NCI-H1436 treated with DMSO at 0.1 percent for 48 hours (cell line): ENCODE data around the gene USF2.
A peak's percentile ranks its signal among the peaks of the same experiment; 100 is the strongest.

ENCODE experiments used
- DNase-seq: peaks from one replicate; lab custom pipeline; 2025; lab: John Stamatoyannopoulos, UW

The USF2 gene

DNA sequence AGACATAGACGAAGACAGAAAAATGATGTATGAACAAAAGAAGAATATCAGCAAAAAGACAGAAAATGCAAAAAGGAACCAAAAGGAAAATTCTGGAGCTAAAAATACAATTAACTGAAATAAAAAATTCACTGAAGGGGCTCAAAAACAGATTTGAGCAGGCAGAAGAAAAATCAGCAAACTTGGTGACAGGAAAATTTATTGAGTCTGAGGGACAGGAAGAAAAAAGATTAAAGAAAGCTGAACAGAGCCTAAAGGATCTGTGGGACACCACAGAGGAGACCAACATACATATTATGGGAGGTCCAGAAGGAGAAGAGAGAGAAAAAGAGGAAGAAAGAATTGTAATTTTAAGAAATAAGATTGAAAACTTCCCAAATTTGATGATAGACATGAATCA lies 27.3 kb upstream of the USF2 start:
- no peak for DNase-seq

DNA sequence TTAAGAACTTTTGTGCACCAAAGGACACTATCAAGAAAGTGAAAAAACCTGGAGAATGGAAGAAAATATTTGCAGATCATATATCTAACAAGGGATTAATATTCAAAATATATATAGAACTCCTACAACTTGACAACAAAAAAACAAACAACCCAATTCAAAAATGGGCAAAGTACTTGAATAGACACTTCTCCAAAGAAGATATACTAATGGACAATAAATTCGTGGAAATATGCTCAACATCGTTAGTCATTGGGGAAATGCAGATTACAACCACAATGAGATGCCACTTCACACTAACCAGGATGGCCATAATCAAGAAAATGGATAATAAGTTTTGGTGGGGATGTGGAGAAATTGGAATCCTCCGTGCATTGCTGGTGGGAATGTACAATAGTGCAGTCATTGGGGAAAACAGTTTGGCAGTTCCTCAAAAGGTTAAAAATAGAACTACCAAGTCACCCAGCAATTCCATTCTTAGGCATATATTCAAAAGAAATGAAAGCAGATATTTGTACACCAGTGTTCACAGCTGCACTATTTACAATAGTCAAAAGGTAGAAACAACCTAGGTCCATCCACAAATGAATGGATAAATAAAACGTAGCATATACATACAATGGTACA lies 22.2 kb upstream of the USF2 start:
- no peak for DNase-seq

DNA sequence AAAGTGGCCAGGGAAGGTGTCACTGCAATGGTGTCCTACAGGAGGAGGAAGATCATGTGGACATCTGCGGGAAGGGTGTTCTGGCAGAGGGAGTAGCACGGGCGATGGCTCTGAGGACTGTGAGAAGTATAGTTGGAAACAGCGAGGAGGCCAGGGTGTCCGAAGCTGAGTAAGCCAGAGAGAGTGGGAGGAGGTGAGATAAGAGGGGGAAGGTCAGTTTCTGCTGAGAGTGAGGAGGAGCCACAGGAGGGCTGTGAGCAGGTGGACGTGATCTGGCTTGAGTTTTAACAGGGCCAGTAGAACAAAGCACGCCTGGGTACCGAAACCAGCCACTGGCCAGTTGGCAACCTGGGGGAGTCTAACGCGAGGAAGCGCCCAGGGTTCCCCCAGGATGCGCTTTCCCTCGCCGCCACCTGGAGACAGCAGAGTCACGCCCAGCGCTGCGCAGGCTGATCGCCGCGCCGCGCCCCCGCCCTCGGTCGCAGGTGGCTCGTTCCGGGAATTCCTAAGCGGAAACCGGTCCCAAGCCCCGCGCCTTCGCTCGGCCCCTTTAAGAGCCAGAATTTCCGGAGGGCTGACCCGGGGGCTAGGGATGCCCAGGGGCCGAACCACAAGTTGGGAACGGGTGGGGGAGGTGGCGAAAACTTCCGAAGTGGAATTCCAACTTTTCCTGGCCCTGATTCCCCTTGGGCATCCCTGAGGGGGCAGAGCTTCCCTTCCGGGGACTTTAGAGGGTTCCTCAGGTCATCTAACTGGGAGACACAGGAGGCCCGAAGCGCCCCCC lies 21.0 kb upstream of the USF2 start:
- DNase-seq = no peak

DNA sequence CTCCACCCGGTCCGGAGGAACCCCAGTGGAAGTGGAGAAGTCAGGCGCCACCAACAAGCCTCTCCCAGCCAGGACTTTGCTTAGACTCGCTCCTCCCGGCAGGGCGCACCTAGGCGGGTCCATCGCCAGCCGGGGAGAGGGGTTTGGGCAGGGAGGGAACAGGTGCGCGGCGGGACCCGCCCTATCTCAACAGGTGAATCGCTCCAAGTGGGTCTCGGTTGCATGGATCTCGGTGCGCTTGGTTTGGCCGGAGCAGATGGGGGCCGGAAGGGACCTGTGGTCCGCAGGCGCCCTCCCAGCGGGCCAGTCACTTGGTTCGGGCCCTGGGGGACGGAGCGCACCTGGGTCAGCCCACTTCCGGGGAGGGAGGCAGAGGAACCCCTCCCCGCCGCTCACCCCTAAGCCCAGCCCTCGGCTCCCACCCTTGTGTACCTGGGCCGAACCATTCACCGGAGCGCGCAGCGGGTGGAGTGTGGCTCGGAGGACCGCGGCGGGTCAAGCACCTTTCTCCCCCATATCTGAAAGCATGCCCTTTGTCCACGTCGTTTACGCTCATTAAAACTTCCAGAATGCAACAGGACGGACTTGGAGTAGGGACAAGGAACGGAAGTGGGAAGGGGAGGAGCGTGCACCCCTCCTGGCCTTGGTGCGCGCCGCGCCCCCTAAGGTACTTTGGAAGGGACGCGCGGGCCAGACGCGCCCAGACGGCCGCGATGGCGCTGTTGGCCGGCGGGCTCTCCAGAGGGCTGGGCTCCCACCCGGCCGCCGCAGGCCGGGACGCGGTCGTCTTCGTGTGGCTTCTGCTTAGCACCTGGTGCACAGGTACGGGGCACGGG lies 20.2 kb upstream of the USF2 start, which contains the start of gene LSR:
Gene LSR (plus strand): TSS at position 693 of the 836 bp plus-strand sequence. CDS start 21 bp downstream, at position 714.
- DNase-seq = peak; percentile 59

DNA sequence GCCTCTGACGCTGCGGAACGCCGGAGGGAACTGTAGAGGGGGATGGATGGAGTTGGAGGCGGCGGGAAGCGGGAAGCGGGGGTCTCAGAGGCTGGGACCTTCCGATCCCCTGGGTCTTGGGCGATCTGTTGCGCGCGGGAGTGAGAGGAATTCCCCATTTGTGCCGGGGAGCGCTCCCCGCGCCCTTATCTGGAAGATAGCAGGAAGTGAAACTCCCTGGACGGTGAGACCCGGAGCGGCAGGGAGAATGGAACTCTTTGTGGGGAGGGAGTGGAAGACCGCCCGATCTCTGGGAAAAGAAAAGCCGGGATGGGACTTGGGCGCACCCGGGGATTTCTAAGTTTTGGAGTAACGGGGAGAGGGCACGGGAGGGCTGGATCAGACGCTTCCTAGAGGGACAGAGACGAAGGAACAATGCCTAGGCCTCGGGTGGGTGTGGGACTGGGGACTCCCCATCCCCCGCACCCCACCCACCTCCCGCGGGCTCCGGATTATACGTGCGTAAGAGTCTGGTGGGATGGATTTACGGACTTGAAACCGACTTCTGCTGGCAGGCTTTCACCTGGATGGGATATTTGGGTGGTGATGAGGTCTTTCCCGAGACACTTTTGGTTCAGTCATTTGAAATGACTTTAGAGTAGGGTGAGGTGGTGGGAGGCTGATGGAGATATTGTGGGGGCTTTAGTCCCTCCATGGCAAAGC lies 19.5 kb upstream of the USF2 start:
- no peak for DNase-seq

DNA sequence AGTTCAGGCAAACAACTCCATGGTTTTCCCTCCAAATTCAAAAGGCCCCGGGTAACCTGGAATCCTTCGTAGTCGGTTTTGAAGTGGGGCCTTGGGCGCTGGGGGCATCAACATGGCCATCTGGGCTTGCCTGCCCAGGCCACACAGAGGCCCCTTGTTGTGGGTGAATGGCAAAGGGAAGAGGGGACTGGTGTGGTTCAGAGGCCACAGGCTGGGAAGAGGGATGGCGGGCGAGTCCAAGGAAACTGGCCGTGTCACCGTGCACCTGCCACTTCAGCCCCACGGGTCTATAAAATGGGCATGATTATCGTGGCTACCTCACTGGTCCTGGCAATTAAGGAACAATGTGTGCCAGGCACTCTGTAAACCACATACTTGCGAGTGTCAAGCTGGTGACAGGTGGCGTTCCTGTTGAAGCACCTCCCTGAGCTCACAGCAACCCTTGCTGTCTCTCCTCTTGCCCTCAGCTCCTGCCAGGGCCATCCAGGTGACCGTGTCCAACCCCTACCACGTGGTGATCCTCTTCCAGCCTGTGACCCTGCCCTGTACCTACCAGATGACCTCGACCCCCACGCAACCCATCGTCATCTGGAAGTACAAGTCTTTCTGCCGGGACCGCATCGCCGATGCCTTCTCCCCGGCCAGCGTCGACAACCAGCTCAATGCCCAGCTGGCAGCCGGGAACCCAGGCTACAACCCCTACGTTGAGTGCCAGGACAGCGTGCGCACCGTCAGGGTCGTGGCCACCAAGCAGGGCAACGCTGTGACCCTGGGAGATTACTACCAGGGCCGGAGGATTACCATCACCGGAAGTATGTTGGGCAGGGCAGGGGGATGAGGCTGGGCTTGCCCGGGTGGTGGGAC lies 18.7 kb upstream of the USF2 start:
- DNase-seq = no peak

DNA sequence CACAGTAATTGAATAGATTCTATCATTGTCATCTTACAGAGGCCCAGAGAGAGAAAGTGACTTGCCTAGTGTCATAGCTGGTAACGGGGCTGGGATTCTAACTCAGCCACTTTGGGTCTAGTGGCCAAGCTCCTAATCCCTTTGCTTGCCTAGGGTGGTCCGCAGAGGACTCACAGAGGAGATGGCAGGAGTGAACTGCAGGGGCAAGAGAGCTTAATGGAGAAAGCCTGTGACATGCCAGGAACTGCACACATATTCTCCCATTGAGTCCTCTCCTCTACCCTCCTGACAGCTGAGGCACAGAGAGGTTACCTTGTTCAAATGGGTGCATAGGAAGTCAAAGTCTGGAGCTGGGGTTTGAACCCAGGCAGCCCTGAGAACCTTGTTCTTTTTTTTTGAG lies 17.3 kb upstream of the USF2 start:
- no peak for DNase-seq

DNA sequence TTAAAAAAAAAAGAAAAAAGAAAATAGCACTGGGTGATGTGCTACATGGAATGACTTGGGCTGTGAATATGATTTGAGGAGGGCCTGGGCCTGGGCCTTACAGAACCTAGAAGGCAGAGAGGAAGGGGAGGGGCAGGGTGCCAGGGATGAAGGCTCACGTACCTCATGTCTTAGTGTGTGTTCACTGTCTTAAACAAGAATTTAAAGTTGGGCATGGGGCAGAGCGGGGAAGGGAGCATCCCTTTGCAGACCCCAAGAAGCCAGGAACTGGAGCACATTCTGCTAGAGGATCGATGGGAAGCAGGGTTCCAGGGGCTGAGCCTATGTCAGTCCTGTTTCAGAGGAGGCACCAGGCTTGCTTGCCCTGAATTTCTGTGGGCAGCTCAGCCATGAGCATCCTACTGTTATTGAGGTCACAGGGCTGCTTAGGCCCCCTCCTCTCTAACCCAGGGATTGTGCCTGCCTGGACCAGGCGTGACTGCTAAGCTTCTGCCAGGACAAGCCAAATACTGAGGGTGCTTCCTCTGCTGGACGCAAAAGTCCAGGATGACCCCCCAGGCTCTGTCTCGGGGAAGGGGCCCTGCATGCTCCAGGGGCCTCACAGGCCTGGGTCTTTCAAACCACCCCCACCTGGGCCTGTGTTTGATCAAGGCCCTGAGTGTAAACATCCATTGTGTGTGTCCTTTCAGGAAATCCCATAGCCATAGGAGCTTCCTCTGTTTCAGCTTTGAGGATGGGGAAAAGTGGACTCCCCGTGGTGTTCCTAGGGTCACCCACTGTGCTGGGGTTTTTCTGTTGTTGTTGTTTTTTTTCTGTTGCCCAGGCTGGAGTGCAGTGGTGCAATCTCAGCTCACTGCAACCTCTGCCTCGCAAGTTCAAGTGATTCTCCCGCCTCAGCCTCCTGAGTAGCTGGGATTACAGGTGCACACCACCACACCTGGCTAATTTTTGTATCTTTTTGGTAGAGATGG lies 15.2 kb upstream of the USF2 start:
- no peak for DNase-seq

DNA sequence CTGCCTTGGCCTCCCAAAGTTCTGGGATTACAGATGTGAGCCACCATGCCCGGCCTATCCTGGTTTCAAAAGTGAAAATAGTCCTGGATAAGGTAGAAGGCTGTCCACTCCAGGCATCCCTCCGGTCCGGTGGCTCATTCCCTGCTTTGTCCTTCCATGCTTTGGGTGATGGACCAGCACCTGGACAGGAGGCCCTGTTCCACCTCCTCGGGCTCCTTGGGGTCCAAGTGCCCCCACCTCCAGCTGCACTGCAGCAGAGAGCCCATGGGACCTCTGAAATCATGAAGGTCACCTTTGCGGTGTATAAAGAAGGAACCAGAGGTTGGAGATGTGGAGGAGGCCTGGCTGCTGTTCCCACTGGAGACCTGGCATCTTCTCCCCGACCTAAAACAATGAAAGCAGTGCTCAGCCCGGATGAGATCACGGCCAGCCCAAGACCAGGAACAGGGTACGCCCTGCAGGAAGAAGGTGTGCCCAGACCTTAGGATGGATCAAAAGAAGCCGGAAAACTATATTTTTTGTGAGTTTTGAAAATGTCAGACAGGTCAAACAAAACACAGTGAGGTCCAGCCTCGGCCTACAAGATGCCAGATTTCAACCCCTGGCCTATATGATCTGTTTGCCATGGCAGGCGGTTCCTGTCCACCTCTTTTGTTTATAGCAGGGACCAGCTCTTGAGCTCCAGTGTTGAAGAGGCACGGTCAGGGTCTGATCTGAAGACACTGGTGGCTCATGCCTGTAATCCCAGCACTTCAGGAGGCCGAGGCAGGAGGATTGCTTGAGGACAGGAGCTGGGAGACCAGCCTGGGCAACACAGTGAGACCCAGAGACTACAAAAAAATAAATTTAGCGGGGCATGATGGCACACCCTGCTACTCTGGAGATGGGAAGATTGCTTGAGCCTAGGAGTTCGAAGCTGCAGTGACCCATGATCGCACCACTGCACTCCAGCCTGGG lies 14.1 kb upstream of the USF2 start:
- no peak for DNase-seq

DNA sequence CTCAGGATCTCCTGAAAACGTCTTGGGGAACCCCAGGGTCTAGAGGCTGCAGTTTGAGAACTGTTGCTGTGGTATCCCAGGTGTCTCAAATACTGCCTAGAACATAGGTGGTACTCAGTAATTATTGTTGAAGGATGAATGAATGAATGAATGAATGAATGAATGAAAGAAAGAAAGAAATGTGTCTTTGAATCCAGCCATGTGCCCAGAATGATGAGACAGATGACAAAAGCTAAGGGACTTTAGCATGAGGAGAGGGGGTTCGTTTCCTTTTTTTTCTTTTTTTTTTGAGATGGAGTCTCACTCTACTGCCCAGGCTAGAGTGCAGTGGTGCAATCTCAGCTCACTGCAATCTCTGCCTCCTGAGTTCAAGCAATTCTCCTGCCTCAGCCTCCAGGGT lies 12.2 kb upstream of the USF2 start:
- no peak for DNase-seq

DNA sequence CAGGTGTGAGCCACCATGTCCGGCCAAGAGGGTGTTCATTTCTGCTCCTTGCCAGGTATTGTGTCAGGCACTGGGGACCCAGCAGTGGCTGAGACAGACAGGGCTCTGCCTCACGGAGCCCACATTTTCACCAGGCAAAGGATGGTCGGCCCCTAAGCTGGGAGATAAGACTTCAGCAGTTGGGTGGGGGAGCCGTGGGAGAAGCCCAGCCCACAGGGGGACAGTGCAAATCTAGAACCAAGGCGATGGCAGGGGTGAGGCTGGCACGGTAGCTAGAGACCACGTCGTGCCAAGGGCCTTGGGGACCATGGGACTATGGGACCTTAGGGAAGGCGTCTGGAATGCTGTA lies 11.7 kb upstream of the USF2 start:
- no peak for DNase-seq

DNA sequence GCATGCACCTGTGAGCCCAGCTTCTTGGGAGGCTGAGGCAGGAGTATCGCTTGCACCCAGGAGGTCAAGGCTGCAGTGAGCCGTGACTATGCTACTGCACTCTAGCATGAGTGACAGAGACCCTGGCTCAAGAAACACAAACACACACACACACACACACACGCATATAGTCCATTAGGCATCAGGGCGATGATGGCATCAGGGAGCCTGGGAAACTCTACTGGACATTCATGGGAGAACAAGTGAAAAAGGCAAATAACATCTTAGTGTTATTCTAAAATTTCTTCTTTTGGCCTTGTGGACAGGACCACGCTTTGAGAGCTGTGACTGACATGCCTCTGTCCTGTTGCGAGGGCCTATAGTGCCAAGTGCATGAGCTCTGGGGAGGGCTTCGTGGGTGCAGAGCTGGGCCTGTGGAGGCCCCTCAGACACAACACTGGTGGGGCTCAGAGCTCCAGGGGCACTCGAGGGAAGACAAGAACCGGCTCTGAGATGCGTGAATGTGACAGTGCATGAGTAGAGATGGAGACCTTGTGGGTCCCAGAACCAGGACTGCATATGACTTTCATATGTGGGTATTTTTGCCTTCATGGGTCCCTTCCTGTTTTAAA lies 8.0 kb upstream of the USF2 start:
- DNase-seq = no peak

DNA sequence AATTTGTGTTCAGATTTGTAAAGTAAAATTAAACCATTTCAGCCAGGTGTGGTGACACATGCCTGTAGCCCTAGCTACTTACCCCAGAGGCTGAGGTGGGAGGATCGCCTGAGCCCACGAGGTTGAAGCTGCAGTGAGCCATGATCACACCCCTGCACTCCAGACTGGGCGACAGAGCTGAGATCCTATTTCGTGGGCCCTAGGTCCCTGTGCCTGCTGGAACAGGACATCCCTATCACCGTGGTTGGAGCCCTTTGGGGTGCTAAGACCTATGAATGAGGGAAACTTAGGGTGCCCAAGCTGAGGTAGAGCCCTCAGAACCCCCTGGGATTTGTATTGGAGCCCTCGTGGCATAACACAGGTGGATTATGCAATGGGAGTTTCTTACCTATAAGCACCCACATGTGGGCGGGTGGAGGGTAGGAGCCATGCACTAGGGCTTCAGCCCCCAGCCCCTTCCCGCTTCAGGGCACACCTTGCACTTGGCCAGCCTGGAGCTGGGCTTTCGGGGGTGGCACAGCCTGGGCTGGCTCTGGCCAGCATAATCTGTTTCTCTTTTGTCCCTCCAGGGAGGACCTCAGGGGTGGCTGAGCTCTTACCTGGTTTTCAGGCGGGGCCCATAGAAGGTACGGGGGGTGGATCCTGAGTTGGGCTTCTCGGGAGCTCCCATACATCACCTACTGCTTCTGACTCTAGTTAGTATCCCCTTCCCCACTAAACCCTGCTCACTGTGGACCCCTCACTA lies 7.2 kb upstream of the USF2 start:
- DNase-seq = no peak

DNA sequence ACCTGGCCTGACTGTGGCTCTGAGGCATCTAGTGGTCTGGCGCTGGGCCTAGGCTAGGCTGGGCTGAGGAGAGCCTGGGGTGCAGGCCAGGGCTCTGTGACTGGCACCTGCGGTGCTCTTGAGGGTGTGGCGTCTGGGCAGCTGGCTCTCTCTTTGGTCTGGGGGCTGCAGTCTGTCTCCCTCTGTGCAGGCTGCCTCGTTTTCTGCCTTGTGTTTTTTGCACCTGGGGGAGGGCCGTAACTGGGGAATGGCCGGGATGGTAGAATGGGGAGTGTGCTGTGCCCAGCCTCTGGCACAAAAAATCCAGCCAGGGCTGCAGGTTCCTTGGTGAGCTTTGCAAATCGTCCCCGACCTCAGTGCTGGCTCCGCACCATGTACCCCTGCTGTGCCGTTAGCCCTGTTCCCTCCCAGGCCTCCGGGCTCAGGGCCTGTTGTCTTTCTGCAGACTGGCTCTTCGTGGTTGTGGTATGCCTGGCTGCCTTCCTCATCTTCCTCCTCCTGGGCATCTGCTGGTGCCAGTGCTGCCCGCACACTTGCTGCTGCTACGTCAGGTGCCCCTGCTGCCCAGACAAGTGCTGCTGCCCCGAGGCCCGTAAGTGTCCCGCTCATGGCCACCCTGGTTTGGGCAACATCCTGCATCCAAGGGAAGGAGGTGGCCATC lies 6.5 kb upstream of the USF2 start:
- no peak for DNase-seq

DNA sequence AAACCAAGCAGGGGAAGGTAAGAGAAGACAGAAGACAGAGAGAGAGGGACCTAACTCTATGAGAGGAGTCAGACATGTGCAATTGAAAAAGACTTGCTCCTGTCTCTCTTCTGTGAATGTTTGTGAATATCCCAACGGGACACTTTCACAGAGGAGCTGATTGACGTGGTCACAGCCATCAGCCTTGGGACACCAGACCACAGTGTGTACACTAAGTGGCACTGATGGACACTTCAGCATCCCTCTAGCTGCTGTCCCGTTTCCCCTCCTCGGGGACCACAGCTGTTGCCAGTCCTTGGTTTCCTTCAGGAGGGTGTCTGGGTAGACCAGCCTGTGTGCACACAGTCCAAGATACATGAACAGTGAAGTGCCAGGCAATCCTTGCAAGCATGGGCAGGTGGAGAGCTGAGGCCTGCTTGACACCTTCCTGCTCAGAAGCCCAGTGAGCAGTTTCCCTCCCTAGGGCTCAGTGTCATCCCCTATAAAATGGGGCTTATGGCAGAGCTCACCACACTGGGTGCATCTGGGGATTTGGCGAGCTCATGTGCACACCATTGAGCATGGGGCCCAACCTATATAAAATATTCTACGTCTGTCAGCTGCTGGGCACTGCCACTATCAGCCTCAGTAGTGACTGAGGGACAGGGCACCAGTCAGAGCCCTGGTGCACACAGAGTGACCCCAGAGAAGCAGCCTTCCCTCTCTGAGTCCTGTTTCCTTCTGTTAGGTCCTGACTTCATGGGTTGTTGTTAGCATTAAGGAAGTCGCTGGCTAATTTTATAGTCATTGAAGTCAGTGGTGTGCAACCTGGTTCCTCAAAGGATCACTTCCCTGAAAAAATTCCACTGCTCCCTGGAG lies 4.3 kb upstream of the USF2 start:
- no peak for DNase-seq
